Heart left ventricle (tissue), 16 donors: ENCODE results near the gene LGALS1. TPM values are rescaled to one million over a fixed set of nuclear protein-coding genes. Genes with fewer than 3 reads are reported as not detected.
A peak's percentile ranks its signal among the peaks of the same experiment; 100 is the strongest.
"Not testable (repeated sequence)": the region's sequence is repeated elsewhere in the genome, so short reads cannot be mapped to it uniquely, and the experiment has no call there.

Experiments used
- ATAC-seq, 4 donors: fragments of 200-7000 bp; cut with Tn5 transposase; one replicate each; pipeline ENCODE4 v1.9.1; 2020 to 2022; ENCODE audit warnings: moderate library complexity in 4 of 4, mild to moderate bottlenecking in 3 of 4, moderate number of reproducible peaks in 1 of 4
- DNase-seq, 5 donors: peaks; one replicate each; pipeline ENCODE4 v3.0.0-alpha.2; 2020
- H3K27ac ChIP-seq, 12 donors: fragments of 200-600 bp; sonication (generic) in 4 of 12; one replicate each; pipeline versions ENCODE4 v1.5.0 to v1.8.0; 2016 to 2022; ENCODE audit warnings: mild to moderate bottlenecking in 2 of 12
- H3K27me3 ChIP-seq, 9 donors: fragments of 200-600 bp; sonication (generic) in 2 of 9; one replicate each; pipeline versions ENCODE4 v1.5.1 to v1.8.0; 2016 to 2022; ENCODE audit warnings: mild to moderate bottlenecking in 3 of 9
- H3K36me3 ChIP-seq, 9 donors: fragments of 200-600 bp; sonication (generic) in 2 of 9; one replicate each; pipeline versions ENCODE4 v1.5.0 to v1.8.0; 2018 to 2022; ENCODE audit warnings: mild to moderate bottlenecking in 2 of 9
- H3K4me1 ChIP-seq, 12 donors: fragments of 200-600 bp; sonication (generic) in 4 of 12; one replicate each; pipeline versions ENCODE4 v1.5.0 to v1.8.0; 2016 to 2022; ENCODE audit warnings: mild to moderate bottlenecking in 3 of 12
- H3K4me3 ChIP-seq, 12 donors: fragments of 200-600 bp; sonication (generic) in 4 of 12; one replicate each; pipeline versions ENCODE4 v1.5.0 to v1.8.0; 2017 to 2022; ENCODE audit warnings: mild to moderate bottlenecking in 9 of 12, moderate library complexity in 4 of 12
- H3K9me3 ChIP-seq, 12 donors: fragments of 200-600 bp; sonication (generic) in 4 of 12; one replicate each; pipeline versions ENCODE4 v1.5.0 to v1.8.0; 2016 to 2022; ENCODE audit warnings: mild to moderate bottlenecking in 1 of 12
- CTCF ChIP-seq, 12 donors: fragments of 200-600 bp; sonication (generic) in 4 of 12; IDR thresholded peaks; one replicate each; pipeline versions ENCODE4 v1.5.0 to v1.8.0; 2018 to 2022; ENCODE audit warnings: antibody characterized with exemption in 12 of 12, mild to moderate bottlenecking in 5 of 12
- POLR2A ChIP-seq, 2 donors: fragments of 450-650 bp; IDR thresholded peaks; one replicate each; pipeline ENCODE4 v1.6.1; 2017; ENCODE audit warnings: antibody characterized with exemption in 2 of 2, mild to moderate bottlenecking in 2 of 2, moderate library complexity in 2 of 2
- WGBS, 4 donors: extraction: QIAGEN DNeasy Blood & Tissue Kit in 2 of 4; methylation state at CpG; one replicate each; pipeline versions ENCODE4 v1.1.5 to v1.1.7; 2013 to 2018; 5-methylcytosine and 5-hydroxymethylcytosine counted together
- intact Hi-C, 10 donors: fragments of 100-400 bp; cut with DNase I; formaldehyde crosslinking; loops; one replicate each; pipeline versions ENCODE4 v1.11.1 to v1.14.2; 2022
- polyA plus RNA-seq, 2 donors: library from polyadenylated mRNA; stranded (reverse); fragments of 200-250 nt; gene quantifications; one replicate each; pipeline ENCODE4 v1.2.3, GENCODE V29; 2013
- total RNA-seq, 9 donors: library from RNA; depleted of rRNA in 2 of 9; stranded (reverse); fragments of >200 nt in 2 of 9; fragmentation: NEBNext Ultra II Directional in 3 of 9; extraction: Animal tissue kit (Norgen Biotek cat#: 25700) in 3 of 9; gene quantifications; one replicate each; pipeline versions ENCODE4 v1.1.0 to v1.2.4, GENCODE V29; 2016 to 2023
- donor health status: ischemic (EF 13 %, LVEDD 7.1; RV severe dilation, severe dysfunction).
- donor health status: healthy with polysubstance abuse.
- donor health status: DM: no; HTN: yes; CAD: no.
- donor health status: DM: no; HTN: no; CAD: no.
- donor health status: ischemic (EF 25% LVEDD 6.9; RV normal size, moderate dysfunction).
- donor health status: ischemic (EF 25% LVEDD 5.7; RV mildly dilated, moderate dysfunction).
- donor health status: healthy.
- donor health status: DM: yes; HTN: yes; CAD: no.
- donor health status: ischemic (EF 35%, LVEDD 5.7; RV mildly dilated, moderate dysfunction).
- donor health status: nonischemic (EF 11% LVEDD 7.7; RV severe dilation, severe dysfunction).
- donor health status: DM: yes; HTN: yes; CAD: no.
- donor health status: PGD.
- donor health status: ischemic (EF 29% LVEDD 5.4; RV normal size, mild dysfunction).
- donor health status: nonischemic (EF 23%, LVEDD 6.1; RV moderate dilation, normal function).

Gene LGALS1
- total and polyA plus RNA-seq, 11 donors, result 722 to 2,204 (median 951) TPM

DNA sequence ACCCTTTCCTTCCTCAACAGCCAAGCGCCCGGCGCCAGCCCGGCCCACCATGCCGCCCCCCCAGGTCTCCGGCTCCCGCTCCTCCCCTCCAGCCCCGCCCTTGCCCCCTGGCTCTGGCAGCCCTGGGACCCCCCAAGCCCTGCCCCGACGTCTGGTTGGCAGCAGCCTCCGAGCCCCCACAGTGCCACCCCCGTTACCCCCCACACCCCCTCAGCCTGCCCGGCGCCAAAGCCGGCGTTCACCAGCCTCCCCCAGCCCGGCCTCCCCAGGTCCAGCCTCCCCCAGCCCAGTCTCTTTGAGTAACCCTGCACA, 20.2 kb upstream of the LGALS1 start:
- no peak for DNase-seq

DNA sequence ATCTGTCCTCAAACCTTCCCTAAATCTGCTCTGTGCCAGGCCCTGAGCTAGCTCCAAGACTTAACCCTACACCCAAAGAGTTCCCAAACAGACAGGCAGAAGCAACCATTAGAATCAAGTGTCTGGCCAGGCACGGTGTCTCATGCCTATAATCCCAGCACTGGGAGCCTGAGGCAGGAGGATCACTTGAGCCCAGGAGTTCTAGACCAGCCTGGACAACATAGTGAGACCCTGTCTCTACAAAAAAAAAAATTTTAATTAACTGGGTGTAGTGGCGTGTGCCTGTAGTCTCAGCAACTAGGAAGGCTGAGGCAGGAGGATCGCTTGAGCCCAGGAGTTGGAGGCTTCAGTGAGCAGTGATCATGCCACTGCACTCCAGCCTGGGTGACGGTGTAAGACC, 18.9 kb upstream of the LGALS1 start:
- Histone ChIP-seq H3K36me3 (peaks cover 0 to 31% (median 0%) of the 10 kb centered on the region in 9 donors), H3K4me1 (peaks cover 0 to 44% (median 32%) of the 10 kb centered on the region in 12 donors), H3K27ac (peak overlapping the region in 9 of 12 donors; percentile 2 to 72 (median 33))
- H3K4me3 ChIP-seq, H3K27me3 ChIP-seq, DNase-seq, H3K9me3 ChIP-seq, ATAC-seq, intact Hi-C loops: not testable (repeated sequence)
- WGBS, 4 donors, result 93 to 99% (median 95%) methylated on average over 4 of the region's 4 CpGs

More for the DNA sequence above, 20.2 kb upstream of the LGALS1 start:
- no peak for ATAC-seq
- peaks cover 0 to 45% (median 0%) of the 10 kb centered on the region in 9 donors for H3K36me3 ChIP-seq
- H3K9me3 ChIP-seq, result no peaks in the 10 kb centered on the region
- 69 to 86% (median 80%) methylated on average over 12 to 17 of the region's 17 CpGs for WGBS, 4 donors
- peaks cover 0 to 31% (median 18%) of the 10 kb centered on the region in 12 donors for H3K4me1 ChIP-seq
- intact Hi-C loops, result no loop called here
- no peak overlapping the region for H3K4me3 ChIP-seq
- TF ChIP-seq POLR2A (IDR thresholded peaks at IDR 0.05) (no peak), CTCF (IDR thresholded peaks at IDR 0.05) (no peak)
- peak overlapping the region in 6 of 12 donors; percentile 26 to 72 (median 44) for H3K27ac ChIP-seq
- no peaks in the 10 kb centered on the region for H3K27me3 ChIP-seq

DNA sequence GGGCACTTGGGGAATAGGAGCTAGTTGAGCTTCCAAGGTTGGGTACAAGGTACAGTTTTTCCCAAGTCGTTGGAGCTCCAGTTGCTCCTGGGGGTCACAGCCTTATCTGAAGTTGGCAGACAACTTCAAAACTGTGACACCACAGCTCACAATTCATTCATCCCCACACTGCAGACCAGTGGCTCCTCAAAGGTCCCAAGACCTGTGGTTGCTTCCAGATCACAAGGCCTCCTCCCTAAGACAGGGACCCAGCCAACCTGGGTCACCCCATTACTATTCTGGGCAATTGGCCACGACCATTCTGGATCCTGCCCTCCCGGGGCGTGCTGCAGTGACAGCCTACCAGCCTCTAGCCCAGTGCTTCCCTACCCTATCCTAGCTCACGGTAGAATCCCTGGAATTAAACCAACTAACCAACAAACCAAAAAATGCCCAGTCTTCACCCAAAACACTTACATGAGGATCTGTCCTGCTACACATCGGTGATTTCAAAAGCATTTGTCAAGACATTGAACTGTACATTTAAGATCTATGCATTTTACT, 17.8 kb upstream of the LGALS1 start:
- no peaks in the 10 kb centered on the region for H3K9me3 ChIP-seq
- intact Hi-C loops, result loop anchor here in 5 of 10 donors (1.0 to 2.0 kb wide), 2 partner anchors 17 to 18 kb away; partner anchors contain the start of gene LGALS1 (in 5 of the 5)
- no peak for TF ChIP-seq CTCF (IDR thresholded peaks at IDR 0.05)
- TF ChIP-seq POLR2A (IDR thresholded peaks at IDR 0.05), result no peak
- H3K36me3 ChIP-seq, result peaks cover 0 to 20% (median 0%) of the 10 kb centered on the region in 9 donors
- peaks cover 0 to 54% (median 39%) of the 10 kb centered on the region in 12 donors for H3K4me1 ChIP-seq
- 7 to 10% (median 9%) methylated on average over 5 to 6 of the region's 6 CpGs for WGBS, 4 donors
- no peaks in the 10 kb centered on the region for H3K27me3 ChIP-seq
- DNase-seq (no peak), ATAC-seq (no peak)
- peak overlapping the region in 11 of 12 donors; percentile 63 to 91 (median 81) for H3K27ac ChIP-seq
- H3K4me3 ChIP-seq, result peak overlapping the region in 11 of 12 donors; percentile 21 to 71 (median 65)

GRCh38 chr22:37658133-37659065, 17.0 kb upstream of the LGALS1 start, which contains the start of gene PDXP:
PDXP (plus strand) TSS chr22:37658723; CDS start chr22:37658783, 60 bp downstream.
- WGBS, 4 donors, result 0 to 1% (median 1%) methylated on average over 29 to 101 of the region's 101 CpGs
- H3K27ac ChIP-seq, result peak within 1 kb of the TSS in 11 of 12 donors; percentile 72 to 91 (median 84)
- H3K4me1 ChIP-seq, result peaks cover 0 to 54% (median 39%) of the 10 kb centered on the region in 12 donors
- H3K9me3 ChIP-seq, result no peaks in the 10 kb centered on the region
- H3K36me3 ChIP-seq, result peaks cover 0 to 13% (median 0%) of the 10 kb centered on the region in 9 donors
- peak; percentile 97 to 99 (median 98) for ATAC-seq
- H3K27me3 ChIP-seq, result no peaks in the 10 kb centered on the region
- DNase-seq, result peak; percentile 99 to 100 (median 99)
- H3K4me3 ChIP-seq, result peak within 1 kb of the TSS; percentile 40 to 86 (median 64)
- intact Hi-C loops, result loop anchor here in 5 of 10 donors (1.0 to 2.0 kb wide), 2 partner anchors 16 to 17 kb away; partner anchors contain the start of gene LGALS1 (in 5 of the 5)
- peak in 1 of 2 donors; percentile 80 for TF ChIP-seq POLR2A (IDR thresholded peaks at IDR 0.05)
- TF ChIP-seq CTCF (IDR thresholded peaks at IDR 0.05), result no peak
